ENCODE data around the gene FXYD2. TPM values are rescaled to one million over a fixed set of nuclear protein-coding genes. Genes with fewer than 3 reads are reported as not detected.

Gene FXYD2
- total and polyA plus RNA-seq, 2 of the 13 experiments (the other 11 are each of a cell fraction or from before 2014, with no cell fraction given): 45.9 to 106 TPM

- TF ChIP-seq, protein P1, sequence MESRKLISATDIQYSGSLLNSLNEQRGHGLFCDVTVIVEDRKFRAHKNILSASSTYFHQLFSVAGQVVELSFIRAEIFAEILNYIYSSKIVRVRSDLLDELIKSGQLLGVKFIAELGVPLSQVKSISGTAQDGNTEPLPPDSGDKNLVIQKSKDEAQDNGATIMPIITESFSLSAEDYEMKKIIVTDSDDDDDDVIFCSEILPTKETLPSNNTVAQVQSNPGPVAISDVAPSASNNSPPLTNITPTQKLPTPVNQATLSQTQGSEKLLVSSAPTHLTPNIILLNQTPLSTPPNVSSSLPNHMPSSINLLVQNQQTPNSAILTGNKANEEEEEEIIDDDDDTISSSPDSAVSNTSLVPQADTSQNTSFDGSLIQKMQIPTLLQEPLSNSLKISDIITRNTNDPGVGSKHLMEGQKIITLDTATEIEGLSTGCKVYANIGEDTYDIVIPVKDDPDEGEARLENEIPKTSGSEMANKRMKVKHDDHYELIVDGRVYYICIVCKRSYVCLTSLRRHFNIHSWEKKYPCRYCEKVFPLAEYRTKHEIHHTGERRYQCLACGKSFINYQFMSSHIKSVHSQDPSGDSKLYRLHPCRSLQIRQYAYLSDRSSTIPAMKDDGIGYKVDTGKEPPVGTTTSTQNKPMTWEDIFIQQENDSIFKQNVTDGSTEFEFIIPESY (CRISPR knock-in tag; IDR thresholded peaks at IDR 0.05): no peak
- TF ChIP-seq SSRP1 (CRISPR knock-in tag; IDR thresholded peaks at IDR 0.05) (no peak), SNAPC2 (CRISPR knock-in tag; IDR thresholded peaks at IDR 0.05) (no peak), CCDC6 (CRISPR knock-in tag; IDR thresholded peaks at IDR 0.05) (no peak), RFXAP (CRISPR knock-in tag; IDR thresholded peaks at IDR 0.05; ENCODE audit: borderline replicate concordance) (no peak), CENPX (CRISPR knock-in tag; IDR thresholded peaks at IDR 0.05) (no peak), ZNF644 (CRISPR knock-in tag; IDR thresholded peaks at IDR 0.05; ENCODE audit: low read depth) (no peak), ZNF709 (CRISPR knock-in tag; IDR thresholded peaks at IDR 0.05) (no peak), KDM5B (CRISPR knock-in tag; IDR thresholded peaks at IDR 0.05; ENCODE audit: borderline replicate concordance) (no peak), ZNF230 (CRISPR knock-in tag; IDR thresholded peaks at IDR 0.05) (no peak), TARDBP (CRISPR knock-in tag; IDR thresholded peaks at IDR 0.05) (no peak), ATF6 (CRISPR knock-in tag; conservative IDR thresholded peaks at IDR 0.05) (no peak), KAT2B (IDR thresholded peaks at IDR 0.05; ENCODE audit: borderline replicate concordance, low read depth, low read length) (no peak), SOX5 (CRISPR knock-in tag; IDR thresholded peaks at IDR 0.05; ENCODE audit: borderline replicate concordance) (0 out of 2 replicates have a peak, but pooled peaks have one; percentile 10), ETV6 (CRISPR knock-in tag; conservative IDR thresholded peaks at IDR 0.05) (no peak), ZNF446 (CRISPR knock-in tag; IDR thresholded peaks at IDR 0.05) (no peak), ZNF782 (CRISPR knock-in tag; IDR thresholded peaks at IDR 0.05; ENCODE audit: borderline replicate concordance) (no peak), NFE2L2 (IDR thresholded peaks at IDR 0.05; ENCODE audit: low read length) (no peak), TOPORS (CRISPR knock-in tag; IDR thresholded peaks at IDR 0.05) (no peak), MAFK (conservative IDR thresholded peaks at IDR 0.05 in 1 of 2, IDR thresholded peaks at IDR 0.05 in 1 of 2; ENCODE audit: low read length in 2 of 2) (no peak), ELF3 (CRISPR knock-in tag; IDR thresholded peaks at IDR 0.05) (no peak), CENPT (CRISPR knock-in tag; IDR thresholded peaks at IDR 0.05; ENCODE audit: low read depth) (no peak), ATF1 (CRISPR knock-in tag; IDR thresholded peaks at IDR 0.05) (no peak)
- TF ChIP-seq, protein P2, sequence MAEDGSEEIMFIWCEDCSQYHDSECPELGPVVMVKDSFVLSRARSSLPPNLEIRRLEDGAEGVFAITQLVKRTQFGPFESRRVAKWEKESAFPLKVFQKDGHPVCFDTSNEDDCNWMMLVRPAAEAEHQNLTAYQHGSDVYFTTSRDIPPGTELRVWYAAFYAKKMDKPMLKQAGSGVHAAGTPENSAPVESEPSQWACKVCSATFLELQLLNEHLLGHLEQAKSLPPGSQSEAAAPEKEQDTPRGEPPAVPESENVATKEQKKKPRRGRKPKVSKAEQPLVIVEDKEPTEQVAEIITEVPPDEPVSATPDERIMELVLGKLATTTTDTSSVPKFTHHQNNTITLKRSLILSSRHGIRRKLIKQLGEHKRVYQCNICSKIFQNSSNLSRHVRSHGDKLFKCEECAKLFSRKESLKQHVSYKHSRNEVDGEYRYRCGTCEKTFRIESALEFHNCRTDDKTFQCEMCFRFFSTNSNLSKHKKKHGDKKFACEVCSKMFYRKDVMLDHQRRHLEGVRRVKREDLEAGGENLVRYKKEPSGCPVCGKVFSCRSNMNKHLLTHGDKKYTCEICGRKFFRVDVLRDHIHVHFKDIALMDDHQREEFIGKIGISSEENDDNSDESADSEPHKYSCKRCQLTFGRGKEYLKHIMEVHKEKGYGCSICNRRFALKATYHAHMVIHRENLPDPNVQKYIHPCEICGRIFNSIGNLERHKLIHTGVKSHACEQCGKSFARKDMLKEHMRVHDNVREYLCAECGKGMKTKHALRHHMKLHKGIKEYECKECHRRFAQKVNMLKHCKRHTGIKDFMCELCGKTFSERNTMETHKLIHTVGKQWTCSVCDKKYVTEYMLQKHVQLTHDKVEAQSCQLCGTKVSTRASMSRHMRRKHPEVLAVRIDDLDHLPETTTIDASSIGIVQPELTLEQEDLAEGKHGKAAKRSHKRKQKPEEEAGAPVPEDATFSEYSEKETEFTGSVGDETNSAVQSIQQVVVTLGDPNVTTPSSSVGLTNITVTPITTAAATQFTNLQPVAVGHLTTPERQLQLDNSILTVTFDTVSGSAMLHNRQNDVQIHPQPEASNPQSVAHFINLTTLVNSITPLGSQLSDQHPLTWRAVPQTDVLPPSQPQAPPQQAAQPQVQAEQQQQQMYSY (CRISPR knock-in tag; IDR thresholded peaks at IDR 0.05): no peak
Observed at GRCh38 chr11:117817368-117818040, 7.0 kb downstream of the FXYD2 start (continued).

Data from HepG2 (cell line).